HL-60 (cell line): Measurements from ENCODE around the gene MED15.

Experiments
- DNase-seq, 2 experiments: peaks; one replicate each; pipeline ENCODE4 v3.0.0-alpha.2; 2010 to 2020; ENCODE audit warnings: low read depth in 1 of 2, low spot score in 1 of 2
- H3K27ac ChIP-seq: fragments of 250-450 bp; sonication (Bioruptor Pico); replicated peaks from 2 replicates; pipeline ENCODE4 v1.5.1; 2020; ENCODE audit warnings: mild to moderate bottlenecking, moderate library complexity
- H3K27me3 ChIP-seq: fragments of 250-450 bp; sonication (Bioruptor Pico); 2 replicates; pipeline ENCODE4 v1.5.1; 2021; ENCODE audit warnings: mild to moderate bottlenecking, moderate library complexity; ENCODE audit not compliant: insufficient read depth, poor library complexity, severe bottlenecking
- H3K4me3 ChIP-seq: replicated peaks from 2 replicates; pipeline ENCODE4 v1.5.1; 2011; ENCODE audit warnings: mild to moderate bottlenecking, control low read depth, low read length; ENCODE audit not compliant: insufficient read depth
- CTCF ChIP-seq: IDR thresholded peaks from one replicate; pipeline ENCODE4 v1.5.1; 2011; ENCODE audit warnings: low read length, control low read depth, inconsistent platforms; ENCODE audit not compliant: insufficient read depth
- GABPA ChIP-seq: IDR thresholded peaks from 2 replicates; pipeline ENCODE4 v1.6.1; 2012; ENCODE audit warnings: low read depth
- POLR2AphosphoS5 ChIP-seq: IDR thresholded peaks from 2 replicates; pipeline ENCODE4 v1.6.1; 2012; ENCODE audit warnings: low read depth
- REST ChIP-seq: IDR thresholded peaks from 2 replicates; pipeline ENCODE4 v1.6.1; 2012; ENCODE audit warnings: low read depth; ENCODE audit not compliant: insufficient replicate concordance
- SPI1 ChIP-seq: IDR thresholded peaks from 2 replicates; pipeline ENCODE4 v1.6.1; 2012; ENCODE audit warnings: low read depth, mild to moderate bottlenecking, borderline replicate concordance

Gene MED15

GRCh38 chr22:20516399-20516798, 9.0 kb downstream of the MED15 start:
- H3K4me3 ChIP-seq, result no peak overlapping the region
- H3K27ac ChIP-seq, result no peak overlapping the region
- TF ChIP-seq POLR2AphosphoS5 (no peak), CTCF (no peak), GABPA (no peak), SPI1 (no peak), REST (no peak)
- DNase-seq, result no peak
- H3K27me3 ChIP-seq, result no peaks in the 10 kb centered on the region

- TF ChIP-seq REST, result no peak
- no peak for TF ChIP-seq POLR2AphosphoS5
- no peak for TF ChIP-seq GABPA
- no peak for TF ChIP-seq SPI1
- no peak for TF ChIP-seq CTCF
- Histone ChIP-seq H3K27ac (no peak overlapping the region), H3K4me3 (no peak overlapping the region), H3K27me3 (no peaks in the 10 kb centered on the region)
- DNase-seq, result no peak
These were observed 10.0 kb downstream of the MED15 start for GRCh38 chr22:20517422-20517821.

GRCh38 chr22:20517841-20518592, 10.6 kb downstream of the MED15 start:
- Histone ChIP-seq H3K4me3 (no peak overlapping the region), H3K27ac (no peak overlapping the region)
- DNase-seq, result no peak

More at GRCh38 chr22:20517841-20518592, 10.6 kb downstream of the MED15 start:
- TF ChIP-seq SPI1, result no peak
- no peak for TF ChIP-seq CTCF
- TF ChIP-seq POLR2AphosphoS5, result no peak
- no peak for TF ChIP-seq REST
- TF ChIP-seq GABPA, result no peak
- no peaks in the 10 kb centered on the region for H3K27me3 ChIP-seq
